HepG2 (cell line): ENCODE data around the gene GLCE. TPM values are rescaled to one million over a fixed set of nuclear protein-coding genes. Genes with fewer than 3 reads are reported as not detected.

Experiments used
- ASH2L ChIP-seq: fragments of 300-600, 200-600 bp; sonication (generic); IDR thresholded peaks from 2 replicates; pipeline ENCODE4 v1.7.0; 2017; ENCODE audit warnings: low read depth, mild to moderate bottlenecking, moderate library complexity, mixed read lengths, low read length; ENCODE audit not compliant: insufficient read length
- CENPX ChIP-seq: sonication (generic); formaldehyde crosslinking; IDR thresholded peaks from 2 replicates; pipeline ENCODE4 v1.9.0; 2021; ENCODE audit warnings: mild to moderate bottlenecking, missing genetic modification reagents, moderate library complexity
- MXI1 ChIP-seq: IDR thresholded peaks from 3 replicates; pipeline ENCODE4 v1.6.1; 2012; ENCODE audit warnings: low read depth, low read length, inconsistent platforms, borderline replicate concordance
- NFYC ChIP-seq: IDR thresholded peaks from 2 replicates; pipeline ENCODE4 v1.6.1; 2016; ENCODE audit warnings: missing genetic modification reagents, missing compliant biosample characterization
- PCBP1 ChIP-seq: fragments of 200-400 bp; formaldehyde crosslinking; IDR thresholded peaks from 2 replicates; pipeline ENCODE4 v1.6.1; 2017; ENCODE audit warnings: mild to moderate bottlenecking, low read depth, low read length, borderline replicate concordance
- SIN3A ChIP-seq: IDR thresholded peaks from 2 replicates; pipeline ENCODE4 v1.6.1; 2011; ENCODE audit warnings: low read depth, mild to moderate bottlenecking, control low read depth, low read length, borderline replicate concordance
- SP4 ChIP-seq: sonication (generic); formaldehyde crosslinking; IDR thresholded peaks from 2 replicates; pipeline ENCODE4 v1.8.1; 2023; ENCODE audit warnings: mild to moderate bottlenecking, missing genetic modification reagents
- TBX2 ChIP-seq: sonication (generic); formaldehyde crosslinking; IDR thresholded peaks from 2 replicates; pipeline ENCODE4 v1.5.0; 2020; ENCODE audit warnings: missing genetic modification reagents, mild to moderate bottlenecking, borderline replicate concordance
- WIZ ChIP-seq: sonication (generic); formaldehyde crosslinking; IDR thresholded peaks from 2 replicates; pipeline ENCODE4 v1.5.1; 2020; ENCODE audit warnings: mild to moderate bottlenecking, missing genetic modification reagents
- ZBTB21 ChIP-seq: sonication (generic); formaldehyde crosslinking; IDR thresholded peaks from 2 replicates; pipeline ENCODE4 v1.4.0; 2020; ENCODE audit warnings: missing genetic modification reagents
- ZC3H4 ChIP-seq: sonication (generic); formaldehyde crosslinking; IDR thresholded peaks from 2 replicates; pipeline ENCODE4 v1.4.0; 2020; ENCODE audit warnings: missing genetic modification reagents, borderline replicate concordance
- ZEB1 ChIP-seq: IDR thresholded peaks from 2 replicates; pipeline ENCODE4 v1.6.1; 2012; ENCODE audit warnings: mild to moderate bottlenecking, low read depth, inconsistent platforms; ENCODE audit not compliant: insufficient replicate concordance
- ZNF17 ChIP-seq: sonication (generic); formaldehyde crosslinking; IDR thresholded peaks from 2 replicates; pipeline ENCODE4 v1.5.0; 2020; ENCODE audit warnings: mild to moderate bottlenecking, missing genetic modification reagents
- ZNF468 ChIP-seq: sonication (generic); formaldehyde crosslinking; IDR thresholded peaks from 2 replicates; pipeline ENCODE4 v1.8.0; 2022; ENCODE audit warnings: mild to moderate bottlenecking, moderate library complexity, missing genetic modification reagents
- ZNF724P ChIP-seq: sonication (generic); formaldehyde crosslinking; IDR thresholded peaks from 2 replicates; pipeline ENCODE4 v1.8.0; 2022; ENCODE audit warnings: missing genetic modification reagents, borderline replicate concordance
- ZNF775 ChIP-seq: sonication (generic); formaldehyde crosslinking; IDR thresholded peaks from 2 replicates; pipeline ENCODE4 v1.4.0; 2020; ENCODE audit warnings: missing genetic modification reagents, mild to moderate bottlenecking, moderate library complexity, borderline replicate concordance
- polyA plus RNA-seq, 8 experiments: library from polyadenylated mRNA; depleted of rRNA in 3 of 8; stranded (reverse) in 7 of 8; unstranded in 1 of 8; fragments of >200 nt; fragmentation: Illumina TruSeq in 4 of 8; extraction: Trizol in 4 of 8; gene quantifications; 2 replicates each; pipeline versions ENCODE4 v1.2.1 to v1.2.3, GENCODE V29; 2011 to 2016; ENCODE audit warnings: low read depth in 4 of 8, missing spikeins in 1 of 8, mixed read lengths in 1 of 8; ENCODE audit not compliant: insufficient read depth in 1 of 8
- total RNA-seq, 5 experiments: library from RNA; depleted of rRNA; stranded (reverse); fragments of >200 nt; fragmentation: Illumina TruSeq; extraction: Trizol; gene quantifications; 2 replicates each; pipeline ENCODE4 v1.2.3, GENCODE V29; 2016; ENCODE audit warnings: low read depth in 1 of 5
- TF ChIP-seq, protein P1 (sequence below): sonication (generic); formaldehyde crosslinking; IDR thresholded peaks from 2 replicates; pipeline ENCODE4 v1.4.0; 2020; ENCODE audit warnings: missing genetic modification reagents, mild to moderate bottlenecking, borderline replicate concordance
- TF ChIP-seq, protein P2 (sequence below): sonication (generic); formaldehyde crosslinking; IDR thresholded peaks from 2 replicates; pipeline ENCODE4 v1.4.0; 2020; ENCODE audit warnings: missing genetic modification reagents, mild to moderate bottlenecking, borderline replicate concordance
- TF ChIP-seq, protein P3 (sequence below): sonication (generic); formaldehyde crosslinking; IDR thresholded peaks from 2 replicates; pipeline ENCODE4 v1.5.1; 2020; ENCODE audit warnings: mild to moderate bottlenecking, missing genetic modification reagents, borderline replicate concordance

The GLCE gene
- total and polyA plus RNA-seq, 2 of the 13 experiments (the other 11 are each of a cell fraction or from before 2014, with no cell fraction given), result 12.9 to 23.4 TPM

DNA sequence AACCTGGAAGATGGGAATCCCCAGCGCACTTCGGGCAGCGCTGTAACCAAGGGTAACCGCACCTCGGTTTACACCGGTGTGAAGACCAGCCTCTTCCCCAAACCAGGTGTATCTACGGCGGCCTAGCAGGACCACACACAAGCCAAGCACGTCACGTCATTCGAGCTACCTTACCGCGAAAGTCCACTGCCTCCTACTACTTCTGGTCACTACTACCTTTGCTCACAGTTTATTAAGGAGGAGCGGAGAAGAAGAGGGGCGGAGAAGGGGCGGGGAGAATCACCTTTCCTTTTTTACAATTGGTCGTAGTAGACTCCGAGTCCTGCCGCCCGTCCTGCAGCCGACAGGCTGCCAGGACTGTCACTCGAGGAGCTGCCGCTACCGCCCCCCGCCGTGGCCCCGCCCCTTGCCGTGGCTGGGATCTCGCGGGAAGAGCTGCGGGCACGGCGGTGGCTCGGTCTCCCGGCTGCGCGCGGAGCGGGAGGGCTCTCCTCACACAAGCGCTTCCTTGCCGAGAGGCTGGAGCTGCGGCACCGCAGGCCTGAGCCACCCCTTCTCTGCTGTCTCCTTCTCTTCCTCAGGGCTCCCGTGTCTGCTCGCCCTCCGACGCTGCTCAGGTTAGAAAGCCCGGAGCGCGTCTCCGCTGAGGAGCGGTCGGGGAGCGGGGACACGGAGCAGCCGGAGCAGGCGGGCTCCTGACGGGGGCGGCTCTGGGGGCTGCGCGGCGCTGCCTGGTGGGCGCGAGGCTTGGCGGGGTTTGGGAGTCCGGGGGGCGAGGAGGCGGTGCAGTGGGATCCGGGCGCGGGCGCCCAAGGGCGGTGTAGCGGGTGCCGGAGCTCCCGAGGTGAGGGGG lies at the start of gene GLCE (continued):
- TF ChIP-seq ZNF724P (no peak), WIZ (CRISPR knock-in tag) (no peak), ZEB1 (peak; percentile 87), NFYC (CRISPR knock-in tag) (peak; percentile 88), CENPX (CRISPR knock-in tag) (no peak), ZNF775 (CRISPR knock-in tag) (no peak), MXI1 (peak; percentile 87; the same call in 1 of the 3 replicates), ZNF468 (CRISPR knock-in tag) (0 out of 2 replicates have a peak, but pooled peaks have one; percentile 85), ZNF17 (no peak), PCBP1 (no peak), ZBTB21 (CRISPR knock-in tag) (no peak), TBX2 (CRISPR knock-in tag) (peak; percentile 87; the same call in 1 of the 2 replicates), ZC3H4 (CRISPR knock-in tag) (no peak), SIN3A (peak; percentile 35; the same call in 1 of the 2 replicates), ASH2L (peak; percentile 71), SP4 (CRISPR knock-in tag) (peak; percentile 97)
- TF ChIP-seq, protein P1, sequence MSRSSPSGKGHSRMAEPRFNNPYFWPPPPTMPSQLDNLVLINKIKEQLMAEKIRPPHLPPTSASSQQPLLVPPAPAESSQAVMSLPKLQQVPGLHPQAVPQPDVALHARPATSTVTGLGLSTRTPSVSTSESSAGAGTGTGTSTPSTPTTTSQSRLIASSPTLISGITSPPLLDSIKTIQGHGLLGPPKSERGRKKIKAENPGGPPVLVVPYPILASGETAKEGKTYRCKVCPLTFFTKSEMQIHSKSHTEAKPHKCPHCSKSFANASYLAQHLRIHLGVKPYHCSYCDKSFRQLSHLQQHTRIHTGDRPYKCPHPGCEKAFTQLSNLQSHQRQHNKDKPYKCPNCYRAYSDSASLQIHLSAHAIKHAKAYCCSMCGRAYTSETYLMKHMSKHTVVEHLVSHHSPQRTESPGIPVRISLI (CRISPR knock-in tag), result no peak
- TF ChIP-seq, protein P2, sequence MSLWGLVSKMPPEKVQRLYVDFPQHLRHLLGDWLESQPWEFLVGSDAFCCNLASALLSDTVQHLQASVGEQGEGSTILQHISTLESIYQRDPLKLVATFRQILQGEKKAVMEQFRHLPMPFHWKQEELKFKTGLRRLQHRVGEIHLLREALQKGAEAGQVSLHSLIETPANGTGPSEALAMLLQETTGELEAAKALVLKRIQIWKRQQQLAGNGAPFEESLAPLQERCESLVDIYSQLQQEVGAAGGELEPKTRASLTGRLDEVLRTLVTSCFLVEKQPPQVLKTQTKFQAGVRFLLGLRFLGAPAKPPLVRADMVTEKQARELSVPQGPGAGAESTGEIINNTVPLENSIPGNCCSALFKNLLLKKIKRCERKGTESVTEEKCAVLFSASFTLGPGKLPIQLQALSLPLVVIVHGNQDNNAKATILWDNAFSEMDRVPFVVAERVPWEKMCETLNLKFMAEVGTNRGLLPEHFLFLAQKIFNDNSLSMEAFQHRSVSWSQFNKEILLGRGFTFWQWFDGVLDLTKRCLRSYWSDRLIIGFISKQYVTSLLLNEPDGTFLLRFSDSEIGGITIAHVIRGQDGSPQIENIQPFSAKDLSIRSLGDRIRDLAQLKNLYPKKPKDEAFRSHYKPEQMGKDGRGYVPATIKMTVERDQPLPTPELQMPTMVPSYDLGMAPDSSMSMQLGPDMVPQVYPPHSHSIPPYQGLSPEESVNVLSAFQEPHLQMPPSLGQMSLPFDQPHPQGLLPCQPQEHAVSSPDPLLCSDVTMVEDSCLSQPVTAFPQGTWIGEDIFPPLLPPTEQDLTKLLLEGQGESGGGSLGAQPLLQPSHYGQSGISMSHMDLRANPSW, result 0 out of 2 replicates have a peak, but pooled peaks have one; percentile 32
- TF ChIP-seq, protein P3, sequence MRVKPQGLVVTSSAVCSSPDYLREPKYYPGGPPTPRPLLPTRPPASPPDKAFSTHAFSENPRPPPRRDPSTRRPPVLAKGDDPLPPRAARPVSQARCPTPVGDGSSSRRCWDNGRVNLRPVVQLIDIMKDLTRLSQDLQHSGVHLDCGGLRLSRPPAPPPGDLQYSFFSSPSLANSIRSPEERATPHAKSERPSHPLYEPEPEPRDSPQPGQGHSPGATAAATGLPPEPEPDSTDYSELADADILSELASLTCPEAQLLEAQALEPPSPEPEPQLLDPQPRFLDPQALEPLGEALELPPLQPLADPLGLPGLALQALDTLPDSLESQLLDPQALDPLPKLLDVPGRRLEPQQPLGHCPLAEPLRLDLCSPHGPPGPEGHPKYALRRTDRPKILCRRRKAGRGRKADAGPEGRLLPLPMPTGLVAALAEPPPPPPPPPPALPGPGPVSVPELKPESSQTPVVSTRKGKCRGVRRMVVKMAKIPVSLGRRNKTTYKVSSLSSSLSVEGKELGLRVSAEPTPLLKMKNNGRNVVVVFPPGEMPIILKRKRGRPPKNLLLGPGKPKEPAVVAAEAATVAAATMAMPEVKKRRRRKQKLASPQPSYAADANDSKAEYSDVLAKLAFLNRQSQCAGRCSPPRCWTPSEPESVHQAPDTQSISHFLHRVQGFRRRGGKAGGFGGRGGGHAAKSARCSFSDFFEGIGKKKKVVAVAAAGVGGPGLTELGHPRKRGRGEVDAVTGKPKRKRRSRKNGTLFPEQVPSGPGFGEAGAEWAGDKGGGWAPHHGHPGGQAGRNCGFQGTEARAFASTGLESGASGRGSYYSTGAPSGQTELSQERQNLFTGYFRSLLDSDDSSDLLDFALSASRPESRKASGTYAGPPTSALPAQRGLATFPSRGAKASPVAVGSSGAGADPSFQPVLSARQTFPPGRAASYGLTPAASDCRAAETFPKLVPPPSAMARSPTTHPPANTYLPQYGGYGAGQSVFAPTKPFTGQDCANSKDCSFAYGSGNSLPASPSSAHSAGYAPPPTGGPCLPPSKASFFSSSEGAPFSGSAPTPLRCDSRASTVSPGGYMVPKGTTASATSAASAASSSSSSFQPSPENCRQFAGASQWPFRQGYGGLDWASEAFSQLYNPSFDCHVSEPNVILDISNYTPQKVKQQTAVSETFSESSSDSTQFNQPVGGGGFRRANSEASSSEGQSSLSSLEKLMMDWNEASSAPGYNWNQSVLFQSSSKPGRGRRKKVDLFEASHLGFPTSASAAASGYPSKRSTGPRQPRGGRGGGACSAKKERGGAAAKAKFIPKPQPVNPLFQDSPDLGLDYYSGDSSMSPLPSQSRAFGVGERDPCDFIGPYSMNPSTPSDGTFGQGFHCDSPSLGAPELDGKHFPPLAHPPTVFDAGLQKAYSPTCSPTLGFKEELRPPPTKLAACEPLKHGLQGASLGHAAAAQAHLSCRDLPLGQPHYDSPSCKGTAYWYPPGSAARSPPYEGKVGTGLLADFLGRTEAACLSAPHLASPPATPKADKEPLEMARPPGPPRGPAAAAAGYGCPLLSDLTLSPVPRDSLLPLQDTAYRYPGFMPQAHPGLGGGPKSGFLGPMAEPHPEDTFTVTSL (CRISPR knock-in tag), result peak; percentile 33; the same call in 1 of the 2 replicates
